ENCODE data around the gene VEZT.
"Not testable (repeated sequence)": the region's sequence is repeated elsewhere in the genome, so short reads cannot be mapped to it uniquely, and the experiment has no call there.

The VEZT gene

DNA sequence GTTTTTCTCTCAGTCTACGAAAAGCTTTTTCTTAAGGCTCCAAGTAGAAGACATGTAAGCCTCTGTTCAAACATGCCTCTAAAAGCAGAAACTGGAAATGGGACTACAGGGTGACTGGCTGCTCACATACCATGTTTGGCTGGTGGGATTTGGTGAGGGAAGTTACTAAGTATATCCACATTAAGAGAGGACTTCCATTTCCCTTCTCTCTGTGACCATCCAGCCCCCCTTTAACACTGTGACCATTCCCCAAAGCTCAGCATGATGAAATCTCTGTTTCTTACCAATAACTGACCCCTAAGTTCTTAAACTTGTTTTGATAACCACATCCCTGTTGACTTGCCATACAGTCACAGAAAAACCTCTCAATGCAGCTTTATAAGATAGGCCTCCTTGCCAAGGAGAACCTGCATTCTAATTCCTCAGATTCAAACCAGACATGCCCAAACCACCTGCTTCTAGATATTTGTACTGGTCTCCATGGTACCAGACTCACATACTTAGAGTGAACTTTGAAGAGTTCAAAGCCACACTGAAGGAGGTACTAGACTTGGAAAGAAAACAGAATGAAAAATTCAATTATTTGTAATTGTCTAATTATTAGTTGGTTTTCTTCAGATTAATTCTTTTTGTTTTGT, 102.2 kb downstream of the VEZT start:
- DNase-seq (ENCODE audit: low read depth), result no peak

DNA sequence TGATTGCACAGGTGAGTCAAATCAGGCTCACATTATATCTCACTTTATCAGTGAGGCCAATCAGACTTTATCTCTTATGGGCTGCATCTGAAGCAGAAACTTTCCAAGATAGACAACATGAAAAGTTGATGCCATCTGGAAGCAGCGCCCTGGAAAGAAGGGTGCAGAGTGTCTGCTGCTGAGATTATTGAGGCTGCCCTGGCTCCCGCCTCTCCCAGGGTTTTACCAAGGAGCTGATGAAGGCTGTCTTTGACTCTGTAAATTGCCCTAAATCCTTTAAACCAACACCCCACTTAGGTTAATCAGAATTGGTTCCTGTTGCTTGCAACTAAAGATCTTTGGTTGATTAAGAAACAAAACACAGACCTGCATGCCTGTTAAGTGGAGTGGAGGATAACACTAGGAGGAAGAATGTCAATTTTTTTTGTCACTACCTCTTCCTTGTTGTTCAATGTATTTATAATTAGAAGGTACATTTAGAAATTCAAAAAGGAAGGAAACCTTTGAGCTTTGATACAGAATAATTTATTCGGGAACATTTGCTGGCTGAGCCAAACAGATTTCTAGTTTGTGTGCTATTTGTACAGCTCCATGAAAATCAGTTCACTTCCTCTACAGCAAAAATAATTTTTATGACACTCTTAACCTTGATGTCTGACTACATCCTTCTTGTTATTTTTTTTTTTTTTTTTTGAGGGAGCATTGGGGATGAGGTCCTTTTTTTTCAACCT, 104.1 kb downstream of the VEZT start:
- DNase-seq (ENCODE audit: low read depth), result no peak

DNA sequence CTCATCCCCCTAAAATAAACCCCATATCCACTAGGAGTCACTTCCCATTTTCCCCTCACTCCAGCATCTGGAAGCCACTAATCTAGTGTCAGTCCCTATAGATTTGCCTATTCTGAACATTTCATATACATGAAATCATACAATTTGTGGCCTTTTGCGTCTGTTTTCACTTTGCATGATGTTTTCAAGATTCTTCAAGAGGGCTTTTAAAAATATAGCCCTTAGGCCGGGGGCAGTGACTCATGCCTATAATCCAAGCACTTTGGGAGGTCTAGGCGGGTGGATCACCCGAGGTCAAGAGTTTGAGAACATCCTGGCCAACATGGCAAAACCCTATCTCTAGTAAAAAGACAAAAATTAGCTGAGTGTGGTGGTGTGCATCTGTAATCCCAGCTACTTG, 104.7 kb downstream of the VEZT start:
- no peak for DNase-seq (ENCODE audit: low read depth)

GRCh38 chr12:95323212-95323611, 105.6 kb downstream of the VEZT start:
- DNase-seq (ENCODE audit: low read depth), result no peak

DNA sequence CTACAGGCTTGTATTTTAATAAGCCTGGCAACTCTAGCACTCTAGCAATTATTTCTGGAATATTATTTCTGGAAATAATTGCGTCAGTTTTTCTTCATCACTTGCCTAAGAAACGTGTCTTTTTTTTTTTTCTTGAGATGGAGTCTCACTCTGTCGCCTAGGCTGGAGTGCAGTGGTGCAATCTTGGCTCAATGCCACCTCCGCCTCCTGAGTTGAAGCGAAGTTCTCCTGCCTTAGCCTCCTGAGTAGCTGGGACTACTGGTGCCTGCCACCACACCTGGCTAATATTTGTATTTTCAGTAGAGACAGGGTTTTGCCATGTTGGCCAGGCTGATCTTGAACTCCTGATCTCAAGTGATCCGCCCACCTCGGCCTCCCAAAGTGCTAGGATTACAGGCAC, 106.6 kb downstream of the VEZT start:
- DNase-seq (ENCODE audit: low read depth), result not testable (repeated sequence)

- no peak for DNase-seq (ENCODE audit: low read depth)
Observed at GRCh38 chr12:95325501-95325900, 107.9 kb downstream of the VEZT start.

GRCh38 chr12:95326445-95326844, 108.8 kb downstream of the VEZT start:
- no peak for DNase-seq (ENCODE audit: low read depth)

GRCh38 chr12:95326855-95327254, 109.2 kb downstream of the VEZT start:
- DNase-seq (ENCODE audit: low read depth), result no peak

- DNase-seq (ENCODE audit: low read depth), result no peak
Observed at GRCh38 chr12:95328708-95329107, 111.1 kb downstream of the VEZT start.

DNA sequence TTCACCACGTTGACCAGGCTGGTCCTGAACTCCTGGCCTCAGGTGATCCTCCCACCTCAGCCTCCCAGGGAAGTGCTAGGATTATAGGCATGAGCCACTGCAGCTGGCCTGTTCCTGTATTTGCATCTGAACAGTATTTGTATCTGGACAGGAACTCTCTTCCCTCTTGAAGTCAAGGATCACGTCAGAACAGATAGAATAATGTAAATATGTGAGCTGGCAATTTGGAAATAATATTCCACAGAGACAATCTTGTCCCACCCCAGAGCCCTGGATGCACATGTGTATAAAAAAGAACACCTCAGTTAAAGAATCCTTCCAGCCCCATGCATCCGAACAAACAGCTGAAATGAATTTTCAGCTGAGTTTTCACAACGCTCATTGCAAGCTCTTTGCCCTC, 118.3 kb downstream of the VEZT start:
- no peak for DNase-seq (ENCODE audit: low read depth)

- DNase-seq (ENCODE audit: low read depth), result no peak
Observed at GRCh38 chr12:95336387-95337067, 118.9 kb downstream of the VEZT start.

GRCh38 chr12:95337146-95337545, 119.5 kb downstream of the VEZT start:
- no peak for DNase-seq (ENCODE audit: low read depth)

- no peak for DNase-seq (ENCODE audit: low read depth)
Observed at GRCh38 chr12:95339086-95339788, 121.6 kb downstream of the VEZT start.

DNA sequence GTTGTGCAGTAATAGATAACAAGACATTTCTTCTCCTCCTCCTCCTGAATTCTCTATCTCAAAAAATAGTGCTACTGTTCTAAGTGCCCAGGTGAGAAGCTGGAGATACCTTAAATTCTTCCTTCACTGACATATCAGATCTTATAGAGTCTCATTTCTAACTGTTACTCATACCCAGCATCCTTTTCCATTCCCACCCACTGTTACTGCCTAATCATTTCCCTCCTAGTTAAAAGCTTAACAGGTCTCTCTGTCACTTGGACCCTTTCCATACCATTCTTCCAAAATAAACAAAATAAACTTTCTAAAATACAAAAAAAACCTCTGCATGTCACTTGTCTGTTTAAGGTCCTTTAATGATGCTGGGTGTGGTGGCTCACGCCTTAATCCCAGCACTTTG, 124.4 kb downstream of the VEZT start:
- DNase-seq (ENCODE audit: low read depth), result no peak

DNA sequence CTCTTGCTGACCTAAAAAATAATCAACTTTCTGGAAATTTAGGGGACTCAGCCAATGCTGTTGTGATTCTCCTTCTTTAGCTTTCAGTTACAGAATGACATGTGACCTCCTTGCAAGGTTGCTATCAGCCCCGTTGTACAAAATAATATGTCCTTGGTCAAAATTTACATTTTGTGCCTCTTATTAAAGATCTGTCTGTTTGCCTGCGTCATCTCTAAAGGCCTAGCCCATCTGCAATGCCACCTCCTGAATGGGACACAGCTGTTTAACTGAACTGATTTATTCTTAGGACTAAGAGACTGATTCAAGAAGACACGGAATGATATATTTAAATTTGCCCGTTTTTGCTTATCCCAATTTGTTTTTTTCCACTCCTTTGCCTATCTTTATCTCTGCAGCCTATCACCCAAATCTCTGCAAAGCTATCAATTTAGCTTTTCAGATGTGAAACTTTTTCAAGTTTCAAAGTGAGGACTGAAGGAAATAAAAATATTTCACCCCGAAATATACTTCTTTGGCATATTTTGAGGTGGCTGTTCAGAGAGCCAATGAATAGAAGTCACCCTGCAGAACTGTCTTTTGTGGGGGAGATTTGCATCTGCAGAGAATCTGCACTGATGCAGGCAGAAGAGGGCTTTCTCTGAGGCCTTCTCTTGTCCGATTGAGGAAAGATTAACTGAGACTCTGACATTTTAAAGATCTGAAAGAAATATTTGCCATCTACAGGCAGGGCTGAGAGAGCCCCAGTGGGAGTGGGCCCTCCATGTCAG, 126.0 kb downstream of the VEZT start:
- DNase-seq (ENCODE audit: low read depth), result no peak

GRCh38 chr12:95349291-95349690, 131.7 kb downstream of the VEZT start:
- DNase-seq (ENCODE audit: low read depth), result no peak

- DNase-seq (ENCODE audit: low read depth), result no peak
Observed at GRCh38 chr12:95351748-95352147, 134.1 kb downstream of the VEZT start.
